LNCaP clone FGC (cell line): ENCODE results near the gene EGR1.
A peak's percentile ranks its signal among the peaks of the same experiment; 100 is the strongest.

Source experiments
- DNase-seq: peaks from one replicate; pipeline ENCODE4 v3.0.0-alpha.2; 2011; ENCODE audit warnings: low read depth
- H3K4me3 ChIP-seq: 2 replicates; pipeline ENCODE4 v1.5.1; 2011; ENCODE audit warnings: mild to moderate bottlenecking, low read depth, low read length, control low read depth
- CTCF ChIP-seq: IDR thresholded peaks from 2 replicates; pipeline ENCODE4 v1.5.1; 2012; ENCODE audit warnings: mild to moderate bottlenecking; ENCODE audit not compliant: control insufficient read depth, insufficient read depth; ENCODE audit errors: extremely low read depth

Gene EGR1

DNA sequence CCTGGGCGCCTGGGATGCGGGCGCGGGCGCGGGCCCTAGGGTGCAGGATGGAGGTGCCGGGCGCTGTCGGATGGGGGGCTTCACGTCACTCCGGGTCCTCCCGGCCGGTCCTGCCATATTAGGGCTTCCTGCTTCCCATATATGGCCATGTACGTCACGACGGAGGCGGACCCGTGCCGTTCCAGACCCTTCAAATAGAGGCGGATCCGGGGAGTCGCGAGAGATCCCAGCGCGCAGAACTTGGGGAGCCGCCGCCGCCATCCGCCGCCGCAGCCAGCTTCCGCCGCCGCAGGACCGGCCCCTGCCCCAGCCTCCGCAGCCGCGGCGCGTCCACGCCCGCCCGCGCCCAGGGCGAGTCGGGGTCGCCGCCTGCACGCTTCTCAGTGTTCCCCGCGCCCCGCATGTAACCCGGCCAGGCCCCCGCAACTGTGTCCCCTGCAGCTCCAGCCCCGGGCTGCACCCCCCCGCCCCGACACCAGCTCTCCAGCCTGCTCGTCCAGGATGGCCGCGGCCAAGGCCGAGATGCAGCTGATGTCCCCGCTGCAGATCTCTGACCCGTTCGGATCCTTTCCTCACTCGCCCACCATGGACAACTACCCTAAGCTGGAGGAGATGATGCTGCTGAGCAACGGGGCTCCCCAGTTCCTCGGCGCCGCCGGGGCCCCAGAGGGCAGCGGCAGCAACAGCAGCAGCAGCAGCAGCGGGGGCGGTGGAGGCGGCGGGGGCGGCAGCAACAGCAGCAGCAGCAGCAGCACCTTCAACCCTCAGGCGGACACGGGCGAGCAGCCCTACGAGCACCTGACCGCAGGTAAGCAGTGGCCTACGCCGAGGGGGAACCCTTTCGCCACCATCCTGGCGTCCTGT, at the start of gene EGR1:
Gene EGR1 (plus strand): TSS at position 219 of the 864 bp plus-strand sequence. CDS start 283 bp downstream, at position 502.
- DNase-seq, result no peak
- TF ChIP-seq CTCF, result no peak
- peak within 1 kb of the TSS; percentile 75 for H3K4me3 ChIP-seq

DNA sequence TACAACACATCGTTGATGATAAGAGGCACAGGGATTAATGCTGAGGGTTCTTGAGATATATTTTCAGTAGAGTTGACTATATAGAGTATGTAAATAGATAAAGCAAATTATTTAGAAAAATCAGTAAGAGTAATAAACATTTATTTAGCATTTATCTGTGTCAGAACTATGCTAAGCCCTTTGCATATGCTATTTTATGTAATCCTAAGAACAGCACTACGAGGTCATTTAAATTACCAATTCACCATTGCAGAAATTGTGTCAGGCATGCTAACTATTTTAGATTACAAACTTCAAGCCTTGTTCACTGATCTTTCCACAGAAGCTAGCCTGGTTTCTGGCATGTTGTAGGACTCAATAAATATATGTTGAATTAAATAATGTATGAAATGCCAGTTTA, 46.8 kb upstream of the EGR1 start:
- DNase-seq, result no peak
- H3K4me3 ChIP-seq, result no peak overlapping the region
- TF ChIP-seq CTCF, result no peak

DNA sequence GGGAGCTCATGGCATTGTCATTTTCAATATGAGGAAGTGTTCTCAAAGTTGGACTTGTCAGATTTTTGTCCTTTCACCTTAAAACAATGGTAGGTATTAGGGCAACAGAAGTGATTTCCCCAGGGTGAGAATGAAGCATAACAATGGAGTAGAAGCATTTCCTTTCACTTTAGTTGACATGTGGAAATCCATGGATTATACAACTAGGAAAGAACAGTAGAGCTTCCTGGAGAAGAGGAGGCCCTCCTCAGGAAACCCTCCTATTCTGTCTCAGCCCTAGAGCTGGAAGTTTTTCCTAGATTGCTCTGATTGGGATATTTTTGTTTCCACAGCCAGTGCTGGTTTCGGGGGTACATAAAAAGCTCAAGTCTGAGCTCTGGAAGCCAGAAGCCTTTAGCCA, 40.2 kb upstream of the EGR1 start:
- no peak overlapping the region for H3K4me3 ChIP-seq
- no peak for TF ChIP-seq CTCF
- DNase-seq, result no peak

GRCh38 chr5:138435943-138436342, 29.3 kb upstream of the EGR1 start:
- DNase-seq, result no peak
- no peak overlapping the region for H3K4me3 ChIP-seq
- TF ChIP-seq CTCF, result no peak

GRCh38 chr5:138438003-138438723, 27.1 kb upstream of the EGR1 start:
- no peak for TF ChIP-seq CTCF
- DNase-seq, result no peak
- H3K4me3 ChIP-seq, result no peak overlapping the region

GRCh38 chr5:138438724-138439476, 26.4 kb upstream of the EGR1 start, which contains the start of gene REEP2:
REEP2 (plus strand) TSS chr5:138439057; CDS start chr5:138439209, 152 bp downstream.
- peak within 1 kb of the TSS; percentile 29 for H3K4me3 ChIP-seq
- no peak for DNase-seq
- TF ChIP-seq CTCF, result no peak
